ENCODE results near the gene AUTS2.

Gene AUTS2

DNA sequence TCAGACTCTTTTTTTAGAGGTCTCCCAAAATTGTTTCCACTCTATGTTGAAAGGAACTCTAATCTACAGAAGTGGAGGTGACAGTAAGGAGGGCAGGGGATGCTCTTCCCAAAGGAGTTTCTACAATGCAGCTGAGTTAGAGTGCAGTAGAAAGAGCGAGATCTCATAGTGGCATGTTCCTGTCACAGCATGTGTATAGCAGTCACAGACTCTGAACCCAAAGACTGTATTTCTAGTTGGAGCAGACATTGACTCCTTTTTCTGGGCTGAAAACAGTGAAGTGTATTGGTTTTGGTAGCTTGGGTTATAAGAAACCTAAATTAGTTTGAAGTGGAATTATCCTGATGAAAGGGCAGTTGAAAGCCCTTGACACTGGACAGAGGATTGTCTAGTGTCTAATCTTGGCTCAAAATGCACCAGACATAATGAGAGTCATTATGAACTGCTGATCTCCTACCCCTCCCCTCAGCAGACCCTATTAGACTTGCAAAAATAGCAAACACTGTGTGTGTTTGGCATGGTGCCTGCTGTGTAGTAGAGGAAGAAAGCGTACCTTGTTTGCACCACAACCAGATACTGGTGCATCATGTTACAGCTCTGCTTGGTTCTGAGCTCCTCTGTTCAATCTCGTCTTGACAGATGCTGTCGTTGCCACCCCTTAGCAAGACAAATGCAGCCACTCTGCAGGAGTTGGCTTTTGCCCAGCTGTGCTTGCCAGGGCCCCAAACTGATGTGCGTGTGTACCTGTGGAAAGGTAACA is 336.0 kb downstream of the AUTS2 start:
- DNase-seq (ENCODE audit: low read depth in 2 of 2) = no peak

GRCh38 chr7:69935107-69935506 is 336.8 kb downstream of the AUTS2 start:
- no peak for DNase-seq (ENCODE audit: low read depth in 2 of 2)

- no peak for DNase-seq (ENCODE audit: low read depth in 2 of 2)
These were observed 338.8 kb downstream of the AUTS2 start for GRCh38 chr7:69937097-69937496.

DNA sequence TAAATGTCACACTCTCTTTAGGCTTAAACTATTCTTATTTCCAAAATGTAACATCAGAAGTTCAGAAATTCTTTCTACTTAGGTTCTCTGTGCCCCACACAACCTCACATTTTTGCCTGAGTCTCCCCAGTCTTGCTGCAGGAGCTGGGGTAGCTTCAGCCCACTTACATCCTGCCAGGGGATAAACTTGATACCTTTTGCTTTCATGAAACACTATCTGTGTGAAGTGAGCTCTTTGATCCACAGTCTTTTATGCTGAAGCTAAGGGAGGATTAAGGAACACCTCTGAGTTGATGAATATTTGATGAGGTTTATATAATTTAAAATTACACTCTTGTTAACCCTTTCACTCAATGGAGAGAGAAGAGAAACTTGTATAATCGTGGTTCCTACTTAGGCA is 341.0 kb downstream of the AUTS2 start:
- DNase-seq (ENCODE audit: low read depth in 2 of 2) = no peak

DNA sequence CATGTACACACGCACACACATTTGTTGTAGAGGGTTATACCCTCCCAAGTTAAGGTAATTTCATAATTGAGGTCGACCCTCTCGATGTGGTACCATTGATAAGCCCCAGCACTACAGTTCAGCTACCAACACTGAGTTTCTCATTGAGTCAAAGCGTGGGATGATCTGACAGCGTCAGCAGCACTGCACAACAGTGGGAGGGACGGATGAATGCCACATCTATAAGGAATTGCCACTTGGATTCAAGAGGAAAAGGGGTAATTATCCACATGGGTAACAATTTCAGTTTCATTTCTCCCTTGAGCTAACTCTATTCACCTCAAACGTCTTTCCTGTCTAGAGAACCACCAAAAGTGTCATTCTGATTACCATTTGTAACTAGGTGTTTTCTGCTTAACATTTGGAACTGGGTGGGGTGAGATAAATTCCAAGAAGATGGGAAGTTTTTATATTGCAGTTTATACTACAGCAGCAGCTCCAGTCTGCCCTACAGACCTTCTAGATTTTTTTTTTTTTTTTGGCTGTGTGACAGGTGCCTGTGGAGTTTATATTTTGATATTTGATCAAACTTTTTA is 342.9 kb downstream of the AUTS2 start:
- no peak for DNase-seq (ENCODE audit: low read depth in 2 of 2)

DNA sequence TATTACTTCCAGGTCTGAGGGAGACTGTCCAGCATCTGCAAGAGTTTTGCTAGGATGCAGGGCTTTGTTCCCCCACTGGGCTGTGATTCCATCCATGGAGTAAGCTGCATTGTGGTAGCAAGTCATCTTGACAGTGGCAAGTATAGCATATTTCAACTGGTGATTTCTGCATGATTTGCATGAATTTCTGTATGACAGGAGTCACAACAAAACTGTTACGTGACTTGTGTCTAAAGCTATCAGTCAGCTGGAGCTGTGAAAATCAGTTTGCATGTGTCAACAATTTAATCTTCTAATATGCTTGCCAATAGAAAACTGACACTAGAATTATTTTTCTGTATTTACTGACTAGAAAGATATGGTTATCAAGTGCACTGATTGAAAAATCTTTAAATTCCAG is 344.3 kb downstream of the AUTS2 start:
- no peak for DNase-seq (ENCODE audit: low read depth in 2 of 2)

DNA sequence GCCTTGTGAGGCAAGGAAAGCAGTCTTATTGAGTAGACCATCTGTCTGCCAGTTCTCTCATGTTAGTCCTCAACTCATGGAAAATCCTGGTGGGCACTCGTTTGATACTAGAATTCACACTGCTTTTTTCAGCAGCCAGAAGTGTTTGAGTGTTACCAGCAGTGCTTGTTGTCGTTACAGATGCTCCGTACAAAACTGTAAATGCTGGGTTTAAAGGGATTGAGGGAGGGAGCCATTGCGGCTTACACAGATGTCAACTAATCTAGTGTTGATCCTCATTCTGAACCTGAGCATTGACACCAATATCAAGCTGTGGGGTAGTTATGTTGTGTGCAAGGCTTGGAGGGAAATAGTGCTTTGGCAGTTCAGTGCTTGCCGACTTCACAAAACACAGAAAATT is 348.6 kb downstream of the AUTS2 start:
- DNase-seq (ENCODE audit: low read depth in 2 of 2) = no peak

DNA sequence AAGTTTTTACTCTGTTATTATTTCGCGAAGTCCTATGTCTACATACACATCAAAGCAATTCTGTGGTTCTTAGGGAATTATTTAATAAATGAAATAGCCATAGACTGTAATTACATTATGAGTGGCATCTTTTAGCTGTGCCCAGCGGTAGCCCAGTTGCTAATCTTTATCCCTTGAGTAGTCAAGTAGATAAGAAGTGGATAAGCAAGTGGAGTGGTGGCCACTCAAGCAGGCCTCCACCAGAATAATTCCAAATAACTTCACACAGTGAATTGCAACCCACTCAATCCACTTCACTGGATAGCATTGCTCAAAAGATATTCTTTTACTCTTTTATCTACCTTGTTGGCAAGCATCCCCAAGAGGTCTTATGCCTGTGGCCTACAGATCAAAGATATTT is 349.7 kb downstream of the AUTS2 start:
- no peak for DNase-seq (ENCODE audit: low read depth in 2 of 2)

- DNase-seq (ENCODE audit: low read depth in 2 of 2) = no peak
These were observed 350.8 kb downstream of the AUTS2 start for GRCh38 chr7:69949122-69949521.

DNA sequence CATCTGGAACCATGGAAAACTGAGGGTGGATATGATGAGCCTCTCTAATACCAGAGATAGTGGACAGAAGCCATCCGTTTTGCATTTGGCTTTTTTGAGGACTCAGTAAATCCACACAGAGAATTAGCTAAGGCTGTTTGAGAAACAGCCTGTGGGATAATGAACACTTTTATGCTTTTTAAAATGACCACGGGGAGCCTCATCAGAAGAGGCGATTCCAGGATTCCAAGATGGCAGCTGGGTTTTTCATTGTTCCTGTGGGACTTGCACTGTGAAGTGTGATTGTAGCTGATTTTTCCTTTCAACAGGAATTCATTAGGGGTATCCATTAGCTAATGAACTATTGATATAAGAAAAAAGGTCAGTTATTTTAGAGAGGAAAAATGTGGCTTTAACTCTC is 353.2 kb downstream of the AUTS2 start:
- no peak for DNase-seq (ENCODE audit: low read depth in 2 of 2)

DNA sequence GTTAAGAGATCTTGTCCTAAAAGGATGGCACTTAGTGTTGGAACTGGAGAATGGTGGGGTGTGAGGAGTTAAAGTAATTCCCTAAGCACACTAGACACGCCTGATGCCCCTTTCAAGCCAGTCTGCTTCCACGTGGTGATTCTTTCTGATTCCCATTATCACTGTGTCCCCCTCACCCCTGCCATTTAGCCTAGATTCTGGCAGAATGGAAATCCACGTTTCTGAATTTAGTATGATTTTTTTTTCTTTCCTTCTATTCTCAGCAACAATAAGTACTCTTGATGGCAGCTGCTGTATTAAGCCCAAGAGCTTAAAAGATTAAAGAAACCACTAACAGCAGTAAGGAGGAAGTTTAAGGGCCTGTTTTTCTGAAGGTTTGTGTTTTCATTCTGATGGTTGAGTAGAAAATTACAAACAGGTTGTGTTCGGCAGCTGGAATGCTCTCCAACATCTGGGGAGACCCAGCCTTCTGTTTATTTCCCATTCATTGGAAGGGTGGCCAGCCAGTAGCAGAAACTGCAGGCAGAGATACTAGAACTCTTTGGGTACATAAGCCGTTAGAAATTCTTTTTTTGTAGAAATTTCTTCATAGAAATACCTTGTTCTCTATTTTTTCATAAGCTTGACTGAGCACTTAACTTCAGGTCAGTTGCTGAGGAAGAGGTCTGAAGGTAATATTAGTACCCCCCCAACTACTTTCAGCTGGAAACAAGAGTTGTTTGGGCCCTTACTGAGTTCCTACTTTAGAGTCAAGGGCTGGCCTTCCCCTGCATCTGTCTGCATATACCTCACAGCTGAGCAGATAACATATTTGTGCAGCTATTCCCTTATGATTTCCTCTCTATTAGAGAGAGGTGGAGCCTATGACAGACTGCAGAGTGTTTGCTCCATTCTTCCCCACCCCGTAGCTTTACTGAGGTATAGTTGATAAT is 355.1 kb downstream of the AUTS2 start:
- no peak for DNase-seq (ENCODE audit: low read depth in 2 of 2)

- DNase-seq (ENCODE audit: low read depth in 2 of 2) = no peak
These were observed 358.3 kb downstream of the AUTS2 start for GRCh38 chr7:69956541-69956940.

DNA sequence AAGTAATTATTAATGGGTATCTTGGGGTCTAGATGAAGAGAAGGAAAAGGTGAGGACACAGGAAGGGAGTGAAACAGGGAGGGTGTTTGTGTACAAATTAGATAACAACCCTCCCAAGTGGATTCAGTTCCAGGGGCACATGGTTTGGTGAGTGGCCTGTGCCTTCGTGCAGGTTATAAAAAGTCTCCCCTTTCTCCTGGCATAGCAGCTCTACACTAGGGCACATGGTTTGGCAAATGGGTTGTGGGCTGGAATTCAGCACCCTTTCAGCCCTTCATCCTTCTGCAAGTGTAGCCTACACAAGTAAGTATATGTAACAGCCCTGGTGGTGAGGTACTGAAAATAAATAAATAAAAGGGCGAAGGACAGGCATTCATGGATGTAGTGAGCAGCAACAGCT is 359.4 kb downstream of the AUTS2 start:
- DNase-seq (ENCODE audit: low read depth in 2 of 2) = no peak

GRCh38 chr7:69959789-69960499 is 361.7 kb downstream of the AUTS2 start:
- no peak for DNase-seq (ENCODE audit: low read depth in 2 of 2)

GRCh38 chr7:69961436-69961835 is 363.2 kb downstream of the AUTS2 start:
- DNase-seq (ENCODE audit: low read depth in 2 of 2) = no peak

GRCh38 chr7:69962186-69963065 is 364.2 kb downstream of the AUTS2 start:
- DNase-seq (ENCODE audit: low read depth in 2 of 2) = no peak

- DNase-seq (ENCODE audit: low read depth in 2 of 2) = no peak
These were observed 365.1 kb downstream of the AUTS2 start for GRCh38 chr7:69963393-69963792.

DNA sequence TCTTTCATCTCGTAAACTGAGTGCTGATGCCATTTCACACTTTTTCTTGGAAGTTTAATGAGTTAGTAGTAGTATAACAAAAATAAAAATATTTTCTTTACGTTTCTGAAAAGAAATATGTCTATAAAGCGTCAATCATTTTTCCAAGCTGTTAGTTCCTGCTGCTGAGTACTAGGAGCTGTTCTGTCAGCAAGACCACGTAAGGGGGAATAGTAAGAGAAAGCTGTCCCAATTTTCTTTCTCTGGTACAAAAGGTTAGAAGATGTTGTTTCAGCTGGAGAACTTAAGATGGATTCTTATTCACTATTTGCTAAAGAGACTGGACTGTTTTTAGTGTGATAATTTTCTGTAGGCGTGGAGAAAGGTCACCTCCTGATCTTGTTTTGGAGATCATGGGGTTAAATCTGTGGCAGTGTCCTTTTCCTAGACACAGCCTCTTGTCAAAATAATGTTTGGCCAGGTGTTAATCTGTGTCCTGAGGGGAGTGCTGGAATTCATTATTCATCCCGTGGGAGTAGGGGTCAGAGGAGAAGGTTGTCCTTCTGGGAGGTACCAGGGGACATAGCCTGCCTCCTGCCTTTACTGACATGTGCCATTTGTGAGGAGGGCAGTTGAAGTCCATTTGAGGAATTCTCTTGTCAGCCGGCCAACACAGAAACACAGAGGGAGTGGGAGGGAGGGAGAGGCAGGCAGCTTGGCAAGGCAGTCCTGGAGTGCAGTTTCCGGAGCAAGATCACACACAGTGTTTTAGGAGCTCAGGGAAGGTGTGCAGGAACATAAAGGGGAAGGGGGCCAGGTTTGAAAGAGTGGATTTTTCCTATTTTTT is 368.7 kb downstream of the AUTS2 start:
- no peak for DNase-seq (ENCODE audit: low read depth in 2 of 2)

- no peak for DNase-seq (ENCODE audit: low read depth in 2 of 2)
These were observed 369.6 kb downstream of the AUTS2 start for GRCh38 chr7:69967689-69968450.

Data from stimulated activated CD8-positive, alpha-beta memory T cell treated with anti-CD3 and anti-CD28 coated beads, Interleukin-15, amount 100 ng/mL, for 4 hours (primary cell).